GM12892 (cell line): ENCODE results near the gene LATS2.

ENCODE experiments used
- POLR2A ChIP-seq: IDR thresholded peaks from 2 replicates; pipeline ENCODE4 v1.6.1; 2011; ENCODE audit warnings: low read depth, low read length, control low read depth
- POLR2AphosphoS5 ChIP-seq: IDR thresholded peaks from 2 replicates; pipeline ENCODE4 v1.6.1; 2011; ENCODE audit warnings: low read depth, low read length, control low read depth
- TAF1 ChIP-seq: IDR thresholded peaks from 2 replicates; pipeline ENCODE4 v1.6.1; 2011; ENCODE audit warnings: low read depth, mild to moderate bottlenecking, control low read depth, low read length, borderline replicate concordance

- TF ChIP-seq POLR2AphosphoS5 (no peak), POLR2A (no peak), TAF1 (no peak)
Measured at GRCh38 chr13:21047591-21048282, 13.6 kb downstream of the LATS2 start.
